PC-9 (cell line): ENCODE measurements around the gene GSE1. TPM values are rescaled to one million over a fixed set of nuclear protein-coding genes. Genes with fewer than 3 reads are reported as not detected.

Source experiments
- BruUV-seq: library from RNA; stranded (reverse); fragments of 400-500 nt; replicated peaks from 2 replicates; lab custom pipeline; 2021; lab: Mats Ljungman, UMichigan
- CTCF ChIA-PET: fragments of 300-600 bp; sonication (Branson Sonifier 250); formaldehyde crosslinking; loops from one replicate; lab custom pipeline; 2022; ENCODE audit warnings: antibody characterized with exemption; lab: Charles Lee
- POLR2A ChIA-PET: fragments of 300-600 bp; sonication (Branson Sonifier 250); formaldehyde crosslinking; loops from one replicate; lab custom pipeline; 2022; ENCODE audit warnings: antibody characterized with exemption; ENCODE audit not compliant: unreplicated experiment; lab: Charles Lee
- DNase-seq, 2 experiments: peaks; one replicate each; pipeline versions ENCODE4 v3.0.0 to v3.0.0-alpha.2; 2015 to 2022; ENCODE audit warnings: mixed read lengths in 1 of 2
- H2AFZ ChIP-seq: fragments of 200-600 bp; sonication (generic); 2 replicates; pipeline ENCODE4 v1.8.1; 2017; ENCODE audit warnings: antibody characterized with exemption
- H3F3A ChIP-seq: fragments of 200-600 bp; sonication (generic); 2 replicates; pipeline ENCODE4 v1.8.1; 2017; ENCODE audit warnings: antibody characterized with exemption, mild to moderate bottlenecking, low read depth; ENCODE audit not compliant: insufficient read depth
- H3K27ac ChIP-seq: fragments of 200-600 bp; sonication (generic); 2 replicates; pipeline ENCODE4 v1.6.1; 2016; ENCODE audit warnings: mixed run types
- H3K27me3 ChIP-seq: fragments of 200-600 bp; sonication (generic); 2 replicates; pipeline ENCODE4 v1.6.1; 2016; ENCODE audit warnings: low read depth, mixed run types; ENCODE audit not compliant: insufficient read depth
- H3K36me3 ChIP-seq: fragments of 200-600 bp; sonication (generic); 2 replicates; pipeline ENCODE4 v1.6.1; 2016; ENCODE audit warnings: low read depth, mixed run types
- H3K4me1 ChIP-seq: fragments of 200-600 bp; sonication (generic); replicated peaks from 2 replicates; pipeline ENCODE4 v1.6.1; 2016; ENCODE audit warnings: mixed run types; ENCODE audit not compliant: insufficient read depth
- H3K4me2 ChIP-seq: fragments of 200-600 bp; sonication (generic); 2 replicates; pipeline ENCODE4 v1.6.1; 2017; ENCODE audit warnings: mixed run types
- H3K4me3 ChIP-seq: fragments of 200-600 bp; sonication (generic); 2 replicates; pipeline ENCODE4 v1.6.1; 2016; ENCODE audit warnings: mixed run types
- H3K79me2 ChIP-seq: fragments of 200-600 bp; sonication (generic); 2 replicates; pipeline ENCODE4 v1.6.1; 2017; ENCODE audit warnings: low read depth, mixed run types
- H3K9me2 ChIP-seq: fragments of 200-600 bp; sonication (generic); 2 replicates; pipeline ENCODE4 v1.8.1; 2017; ENCODE audit warnings: mild to moderate bottlenecking; ENCODE audit not compliant: insufficient read depth
- H3K9me3 ChIP-seq: fragments of 200-600 bp; sonication (generic); 2 replicates; pipeline ENCODE4 v1.8.1; 2016; ENCODE audit warnings: low read depth; ENCODE audit not compliant: insufficient read depth
- H4K20me1 ChIP-seq: fragments of 200-600 bp; sonication (generic); 2 replicates; pipeline ENCODE4 v1.8.1; 2017; ENCODE audit not compliant: insufficient read depth
- EZH2 ChIP-seq: fragments of 200-600 bp; sonication (generic); IDR thresholded peaks from 2 replicates; pipeline ENCODE4 v1.8.0; 2017; ENCODE audit warnings: antibody characterized with exemption, low read depth
- intact Hi-C: fragments of 100-400 bp; cut with micrococcal nuclease; formaldehyde crosslinking; loops from one replicate; pipeline ENCODE4 v1.10.0; 2022; ENCODE audit not compliant: unreplicated experiment
- total RNA-seq: library from RNA; stranded (reverse); gene quantifications from 2 replicates; pipeline ENCODE4 v1.2.3, GENCODE V29; 2021
- TF ChIP-seq, protein P1 (sequence below): fragments of 200-600 bp; sonication (generic); conservative IDR thresholded peaks from 2 replicates; pipeline ENCODE4 v1.6.1; 2017; ENCODE audit warnings: mixed run types, antibody characterized with exemption, mild to moderate bottlenecking, moderate library complexity

GSE1 gene
- total RNA-seq, 1 experiment from 2014 or later: 83.5 TPM

DNA sequence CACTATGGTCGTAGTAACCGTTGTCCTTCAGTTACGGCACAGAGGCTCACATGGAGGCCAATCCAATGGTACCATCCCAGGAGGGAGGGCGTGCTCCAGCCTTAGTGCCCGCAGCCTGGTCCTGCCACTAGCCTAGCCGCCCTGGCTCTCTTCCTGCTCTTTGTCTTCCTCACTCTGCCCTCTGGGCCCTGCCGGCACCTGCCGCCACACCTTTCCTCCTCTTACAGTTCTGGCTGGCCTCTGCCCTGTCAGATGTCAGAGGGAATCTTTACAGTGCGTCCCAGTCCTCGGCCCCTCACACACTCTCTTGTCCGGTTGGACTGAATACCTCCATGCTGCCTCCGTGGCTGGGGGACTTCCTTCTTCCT is 52.2 kb downstream of the GSE1 start:
- TF ChIP-seq, protein P1, sequence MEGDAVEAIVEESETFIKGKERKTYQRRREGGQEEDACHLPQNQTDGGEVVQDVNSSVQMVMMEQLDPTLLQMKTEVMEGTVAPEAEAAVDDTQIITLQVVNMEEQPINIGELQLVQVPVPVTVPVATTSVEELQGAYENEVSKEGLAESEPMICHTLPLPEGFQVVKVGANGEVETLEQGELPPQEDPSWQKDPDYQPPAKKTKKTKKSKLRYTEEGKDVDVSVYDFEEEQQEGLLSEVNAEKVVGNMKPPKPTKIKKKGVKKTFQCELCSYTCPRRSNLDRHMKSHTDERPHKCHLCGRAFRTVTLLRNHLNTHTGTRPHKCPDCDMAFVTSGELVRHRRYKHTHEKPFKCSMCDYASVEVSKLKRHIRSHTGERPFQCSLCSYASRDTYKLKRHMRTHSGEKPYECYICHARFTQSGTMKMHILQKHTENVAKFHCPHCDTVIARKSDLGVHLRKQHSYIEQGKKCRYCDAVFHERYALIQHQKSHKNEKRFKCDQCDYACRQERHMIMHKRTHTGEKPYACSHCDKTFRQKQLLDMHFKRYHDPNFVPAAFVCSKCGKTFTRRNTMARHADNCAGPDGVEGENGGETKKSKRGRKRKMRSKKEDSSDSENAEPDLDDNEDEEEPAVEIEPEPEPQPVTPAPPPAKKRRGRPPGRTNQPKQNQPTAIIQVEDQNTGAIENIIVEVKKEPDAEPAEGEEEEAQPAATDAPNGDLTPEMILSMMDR: no peak
- no peak for TF ChIP-seq EZH2
- Histone ChIP-seq H3K9me3 (no peaks in the 10 kb centered on the region), H3K4me1 (no peaks in the 10 kb centered on the region), H3K36me3 (peaks cover 21% of the 10 kb centered on the region; the same call in 1 of the 2 replicates), H4K20me1 (peaks cover 42% of the 10 kb centered on the region), H3K27ac (no peak overlapping the region), H3K4me3 (no peak overlapping the region), H3F3A (peaks cover 29% of the 10 kb centered on the region), H2AFZ (no peak overlapping the region), H3K9me2 (no peaks in the 10 kb centered on the region), H3K4me2 (no peak overlapping the region), H3K27me3 (no peaks in the 10 kb centered on the region), H3K79me2 (no peaks in the 10 kb centered on the region)
- CTCF ChIA-PET: no interaction called here
- DNase-seq: no peak
- POLR2A ChIA-PET: no interaction called here
- BruUV-seq: no TSS peak
- intact Hi-C loops: no loop called here

DNA sequence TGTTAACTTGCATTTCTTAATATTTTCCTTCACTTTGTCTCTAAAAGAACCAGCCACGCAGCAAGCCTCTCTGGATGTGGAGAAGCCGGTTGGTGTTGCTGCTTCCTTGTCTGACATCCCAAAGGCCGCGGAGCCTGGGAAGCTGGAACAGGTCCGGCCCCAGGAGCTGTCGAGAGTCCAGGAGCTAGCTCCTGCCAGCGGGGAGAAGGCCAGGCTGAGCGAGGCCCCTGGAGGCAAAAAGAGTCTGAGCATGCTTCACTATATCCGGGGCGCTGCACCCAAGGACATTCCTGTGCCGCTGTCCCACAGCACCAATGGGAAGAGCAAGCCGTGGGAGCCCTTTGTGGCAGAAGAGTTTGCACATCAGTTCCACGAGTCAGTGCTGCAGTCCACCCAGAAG is 52.8 kb downstream of the GSE1 start:
- CTCF ChIA-PET: no interaction called here

GRCh38 chr16:85667261-85667660 is 54.1 kb downstream of the GSE1 start:
- TF ChIP-seq, protein P1: no peak
- TF ChIP-seq EZH2: no peak
- Histone ChIP-seq H3K27me3 (no peaks in the 10 kb centered on the region), H3K9me2 (no peaks in the 10 kb centered on the region), H3K27ac (no peak overlapping the region), H3K4me1 (no peaks in the 10 kb centered on the region), H3F3A (peaks cover 33% of the 10 kb centered on the region), H3K4me2 (no peak overlapping the region), H2AFZ (no peak overlapping the region), H4K20me1 (peaks cover 35% of the 10 kb centered on the region), H3K4me3 (no peak overlapping the region), H3K36me3 (peaks cover 27% of the 10 kb centered on the region), H3K79me2 (no peaks in the 10 kb centered on the region), H3K9me3 (no peaks in the 10 kb centered on the region)
- intact Hi-C loops: no loop called here
- CTCF ChIA-PET: interaction anchor here (0.5 kb wide), 1 partner anchor 53 kb away, joined by 5 read pairs; no protein-coding TSS in a partner anchor
- POLR2A ChIA-PET: no interaction called here
- no peak for DNase-seq
- BruUV-seq: no TSS peak

More for the DNA sequence above, 52.8 kb downstream of the GSE1 start:
- BruUV-seq: no TSS peak
- no peak overlapping the region for H3K4me2 ChIP-seq
- H3K9me2 ChIP-seq: no peaks in the 10 kb centered on the region
- H3K4me1 ChIP-seq: no peaks in the 10 kb centered on the region
- H3K9me3 ChIP-seq: no peaks in the 10 kb centered on the region
- peaks cover 33% of the 10 kb centered on the region for H3F3A ChIP-seq
- TF ChIP-seq, protein P1: no peak
- no peak for TF ChIP-seq EZH2
- H3K79me2 ChIP-seq: no peaks in the 10 kb centered on the region
- no peak overlapping the region for H3K27ac ChIP-seq
- no peak overlapping the region for H3K4me3 ChIP-seq
- H2AFZ ChIP-seq: no peak overlapping the region
- H3K36me3 ChIP-seq: peaks cover 26% of the 10 kb centered on the region
- DNase-seq: no peak
- no peaks in the 10 kb centered on the region for H3K27me3 ChIP-seq
- POLR2A ChIA-PET: no interaction called here
- intact Hi-C loops: no loop called here
- peaks cover 38% of the 10 kb centered on the region for H4K20me1 ChIP-seq
